Measurements from ENCODE around the gene PKP3. TPM values are rescaled to one million over a fixed set of nuclear protein-coding genes. Genes with fewer than 3 reads are reported as not detected.

PKP3 gene
- total and polyA plus RNA-seq, 10 donors = 0.09 to 2.8 (median 0.44) TPM; not detected in 4

- Histone ChIP-seq H3K27me3 (replicated peaks in 1 of 7) (peaks cover 0 to 43% (median 11%) of the 10 kb centered on the region in 7 donors), H3K4me3 (no peak overlapping the region), H3K36me3 (no peaks in the 10 kb centered on the region), H3K27ac (no peak overlapping the region), H3K4me1 (no peaks in the 10 kb centered on the region), H3K9me3 (no peaks in the 10 kb centered on the region)
- 82 to 90% (median 82%) methylated on average over 8 to 11 of the region's 11 CpGs for WGBS, 5 donors
- intact Hi-C loops (cut with DNase I; ENCODE audit: low total_unique reads) = no loop called here
- no peak for DNase-seq
- no peak for TF ChIP-seq POLR2AphosphoS5 (IDR thresholded peaks at IDR 0.05)
- TF ChIP-seq, protein P1, sequence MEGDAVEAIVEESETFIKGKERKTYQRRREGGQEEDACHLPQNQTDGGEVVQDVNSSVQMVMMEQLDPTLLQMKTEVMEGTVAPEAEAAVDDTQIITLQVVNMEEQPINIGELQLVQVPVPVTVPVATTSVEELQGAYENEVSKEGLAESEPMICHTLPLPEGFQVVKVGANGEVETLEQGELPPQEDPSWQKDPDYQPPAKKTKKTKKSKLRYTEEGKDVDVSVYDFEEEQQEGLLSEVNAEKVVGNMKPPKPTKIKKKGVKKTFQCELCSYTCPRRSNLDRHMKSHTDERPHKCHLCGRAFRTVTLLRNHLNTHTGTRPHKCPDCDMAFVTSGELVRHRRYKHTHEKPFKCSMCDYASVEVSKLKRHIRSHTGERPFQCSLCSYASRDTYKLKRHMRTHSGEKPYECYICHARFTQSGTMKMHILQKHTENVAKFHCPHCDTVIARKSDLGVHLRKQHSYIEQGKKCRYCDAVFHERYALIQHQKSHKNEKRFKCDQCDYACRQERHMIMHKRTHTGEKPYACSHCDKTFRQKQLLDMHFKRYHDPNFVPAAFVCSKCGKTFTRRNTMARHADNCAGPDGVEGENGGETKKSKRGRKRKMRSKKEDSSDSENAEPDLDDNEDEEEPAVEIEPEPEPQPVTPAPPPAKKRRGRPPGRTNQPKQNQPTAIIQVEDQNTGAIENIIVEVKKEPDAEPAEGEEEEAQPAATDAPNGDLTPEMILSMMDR (IDR thresholded peaks at IDR 0.05 in 8 of 11, conservative IDR thresholded peaks at IDR 0.05 in 3 of 11) = no peak
- TF ChIP-seq POLR2A (IDR thresholded peaks at IDR 0.05) = no peak
These were observed 16.0 kb upstream of the PKP3 start for GRCh38 chr11:377883-378500.

GRCh38 chr11:379205-380094, 14.6 kb upstream of the PKP3 start:
- H3K4me1 ChIP-seq = no peaks in the 10 kb centered on the region
- H3K27ac ChIP-seq = no peak overlapping the region
- peaks cover 0 to 43% (median 11%) of the 10 kb centered on the region in 7 donors for H3K27me3 ChIP-seq (replicated peaks in 1 of 7)
- TF ChIP-seq POLR2AphosphoS5 (IDR thresholded peaks at IDR 0.05) (no peak), POLR2A (IDR thresholded peaks at IDR 0.05) (no peak)
- TF ChIP-seq, protein P1 (IDR thresholded peaks at IDR 0.05 in 8 of 11, conservative IDR thresholded peaks at IDR 0.05 in 3 of 11) = no peak
- H3K4me3 ChIP-seq = no peak overlapping the region
- intact Hi-C loops (cut with DNase I; ENCODE audit: low total_unique reads) = no loop called here
- DNase-seq = no peak
- H3K36me3 ChIP-seq = no peaks in the 10 kb centered on the region
- 91 to 95% (median 92%) methylated on average over 84 to 87 of the region's 87 CpGs for WGBS, 5 donors
- no peaks in the 10 kb centered on the region for H3K9me3 ChIP-seq

DNA sequence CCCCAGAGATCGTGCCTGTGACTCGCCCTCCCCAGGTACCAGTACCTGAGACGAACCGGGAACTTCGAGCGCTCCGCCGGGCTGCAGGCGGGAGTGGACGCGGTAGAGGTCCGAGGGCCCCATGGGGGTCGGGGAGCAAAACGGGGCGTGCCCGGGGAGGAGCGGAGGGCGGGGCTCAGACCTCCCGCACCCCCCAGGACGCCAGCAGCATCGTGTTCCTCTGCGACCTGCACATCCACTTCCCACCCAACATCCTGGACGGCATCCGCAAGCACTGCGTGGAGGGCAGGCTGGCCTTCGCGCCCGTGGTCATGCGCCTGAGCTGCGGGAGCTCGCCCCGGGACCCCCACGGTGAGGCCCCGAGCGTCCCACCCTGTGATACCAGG, 13.9 kb upstream of the PKP3 start:
- Histone ChIP-seq H3K4me1 (no peaks in the 10 kb centered on the region), H3K27me3 (replicated peaks in 1 of 7) (peaks cover 0 to 43% (median 11%) of the 10 kb centered on the region in 7 donors), H3K27ac (no peak overlapping the region), H3K9me3 (no peaks in the 10 kb centered on the region), H3K4me3 (no peak overlapping the region), H3K36me3 (no peaks in the 10 kb centered on the region)
- TF ChIP-seq POLR2A (IDR thresholded peaks at IDR 0.05) (no peak), POLR2AphosphoS5 (IDR thresholded peaks at IDR 0.05) (no peak)
- TF ChIP-seq, protein P1 (IDR thresholded peaks at IDR 0.05 in 8 of 11, conservative IDR thresholded peaks at IDR 0.05 in 3 of 11) = no peak
- 93 to 97% (median 96%) methylated on average over 24 to 35 of the region's 35 CpGs for WGBS, 5 donors
- intact Hi-C loops (cut with DNase I; ENCODE audit: low total_unique reads) = no loop called here
- no peak for DNase-seq

GRCh38 chr11:380491-380890, 13.5 kb upstream of the PKP3 start:
- Histone ChIP-seq H3K9me3 (no peaks in the 10 kb centered on the region), H3K4me3 (no peak overlapping the region), H3K27me3 (replicated peaks in 1 of 7) (peaks cover 0 to 43% (median 11%) of the 10 kb centered on the region in 7 donors), H3K36me3 (no peaks in the 10 kb centered on the region), H3K27ac (no peak overlapping the region), H3K4me1 (no peaks in the 10 kb centered on the region)
- intact Hi-C loops (cut with DNase I; ENCODE audit: low total_unique reads) = no loop called here
- TF ChIP-seq, protein P1 (IDR thresholded peaks at IDR 0.05 in 8 of 11, conservative IDR thresholded peaks at IDR 0.05 in 3 of 11) = no peak
- TF ChIP-seq POLR2A (IDR thresholded peaks at IDR 0.05) (no peak), POLR2AphosphoS5 (IDR thresholded peaks at IDR 0.05) (no peak)
- WGBS, 5 donors = 84 to 97% (median 94%) methylated on average over 19 to 23 of the region's 23 CpGs
- DNase-seq = no peak

All from spleen (tissue), 11 donors.